ENCODE measurements around the gene CHST9. TPM values are rescaled to one million over a fixed set of nuclear protein-coding genes. Genes with fewer than 3 reads are reported as not detected.

Gene CHST9
- total RNA-seq, 1 experiment from 2014 or later = 3.5 TPM

DNA sequence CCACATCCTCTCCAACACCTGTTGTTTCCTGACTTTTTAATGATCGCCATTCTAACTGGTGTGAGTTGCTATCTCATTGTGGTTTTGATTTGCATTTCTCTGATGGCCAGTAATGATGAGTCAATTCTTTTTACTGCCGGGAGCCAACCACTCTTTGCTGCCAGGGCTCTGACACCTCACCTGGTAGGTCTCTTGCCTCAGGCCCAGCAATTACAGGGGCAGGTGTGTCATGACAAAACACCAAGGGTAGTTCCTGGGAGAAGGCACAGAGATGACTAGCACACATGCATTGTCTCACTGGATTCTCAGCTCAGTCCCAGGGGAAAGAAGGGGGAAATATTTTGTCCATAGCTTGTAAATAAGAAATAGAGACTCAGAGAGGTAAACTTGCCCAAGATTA is 122.3 kb downstream of the CHST9 start:
- Histone ChIP-seq H2AK5ac (ENCODE audit: insufficient read length, low read length) (no peak overlapping the region), H3K27me3 (ENCODE audit: insufficient read depth, low read length) (no peaks in the 10 kb centered on the region), H2BK5ac (ENCODE audit: insufficient read length, low read length) (no peak overlapping the region), H3K79me2 (ENCODE audit: insufficient read depth, low read length) (no peaks in the 10 kb centered on the region), H3T11ph (ENCODE audit: low read length) (no peak overlapping the region), H4K8ac (replicated peaks; ENCODE audit: insufficient read length, low read depth, low read length) (no peak overlapping the region), H4K5ac (ENCODE audit: insufficient read length, low read depth, low read length) (no peak overlapping the region), H2BK12ac (ENCODE audit: insufficient read length, low read depth, low read length) (no peak overlapping the region), H3K18ac (ENCODE audit: insufficient read length, low read depth, low read length) (no peak overlapping the region), H2AFZ (ENCODE audit: low read length) (no peak overlapping the region), H3K4ac (ENCODE audit: low read depth, low read length) (no peak overlapping the region), H3K23me2 (ENCODE audit: insufficient read length, low read depth, low read length, poor library complexity, severe bottlenecking) (no peaks in the 10 kb centered on the region), H2BK20ac (ENCODE audit: low read depth, low read length, poor library complexity, severe bottlenecking) (no peak overlapping the region), H3K79me1 (ENCODE audit: insufficient read depth, low read depth, low read length, poor library complexity, severe bottlenecking) (no peaks in the 10 kb centered on the region), H3K4me2 (ENCODE audit: insufficient read depth, insufficient read length, low read length) (no peak overlapping the region), H3K23ac (ENCODE audit: insufficient read length, low read depth, low read length) (no peak overlapping the region), H3K9me3 (ENCODE audit: control insufficient read depth, low read depth, low read length) (no peaks in the 10 kb centered on the region), H3K56ac (ENCODE audit: insufficient read length, low read depth, low read length) (no peak overlapping the region), H4K20me1 (ENCODE audit: control insufficient read depth, insufficient read depth, insufficient read length) (no peaks in the 10 kb centered on the region), H3K27ac (ENCODE audit: insufficient read length, low read depth, low read length) (no peak overlapping the region), H2BK15ac (ENCODE audit: low read depth, low read length) (no peak overlapping the region), H2BK120ac (ENCODE audit: low read depth, low read length, poor library complexity, severe bottlenecking) (no peak overlapping the region), H3K14ac (ENCODE audit: insufficient read depth, low read length) (no peak overlapping the region), H4K91ac (ENCODE audit: insufficient read length, low read depth, low read length) (no peak overlapping the region), H3K4me1 (ENCODE audit: insufficient read depth, low read length) (no peaks in the 10 kb centered on the region), H3K9ac (ENCODE audit: extremely low read depth, insufficient read length, low read length) (no peak overlapping the region)
- no peak for DNase-seq
- Mint-ChIP-seq H3K27ac (no peak overlapping the region), H3K4me1 (peaks cover 5 to 8% of the 10 kb centered on the region in 2 experiments), H3K9me3 (peaks cover 0 to 3% of the 10 kb centered on the region in 2 experiments; a peak in 2 of 5 replicates), H3K36me3 (ENCODE audit: insufficient read depth in 1 of 3, low read depth in 3 of 3) (peaks cover 0 to 5% (median 1%) of the 10 kb centered on the region in 3 experiments; a peak in 2 of 7 replicates), H3K4me3 (no peak overlapping the region), H3K27me3 (ENCODE audit: low read depth) (no peaks in the 10 kb centered on the region)
- no CpG with 5 or more reads among the region's 2 CpGs for WGBS (ENCODE audit: extremely low coverage, insufficient read length, low lambda C conversion rate)
- TF ChIP-seq, protein P1, sequence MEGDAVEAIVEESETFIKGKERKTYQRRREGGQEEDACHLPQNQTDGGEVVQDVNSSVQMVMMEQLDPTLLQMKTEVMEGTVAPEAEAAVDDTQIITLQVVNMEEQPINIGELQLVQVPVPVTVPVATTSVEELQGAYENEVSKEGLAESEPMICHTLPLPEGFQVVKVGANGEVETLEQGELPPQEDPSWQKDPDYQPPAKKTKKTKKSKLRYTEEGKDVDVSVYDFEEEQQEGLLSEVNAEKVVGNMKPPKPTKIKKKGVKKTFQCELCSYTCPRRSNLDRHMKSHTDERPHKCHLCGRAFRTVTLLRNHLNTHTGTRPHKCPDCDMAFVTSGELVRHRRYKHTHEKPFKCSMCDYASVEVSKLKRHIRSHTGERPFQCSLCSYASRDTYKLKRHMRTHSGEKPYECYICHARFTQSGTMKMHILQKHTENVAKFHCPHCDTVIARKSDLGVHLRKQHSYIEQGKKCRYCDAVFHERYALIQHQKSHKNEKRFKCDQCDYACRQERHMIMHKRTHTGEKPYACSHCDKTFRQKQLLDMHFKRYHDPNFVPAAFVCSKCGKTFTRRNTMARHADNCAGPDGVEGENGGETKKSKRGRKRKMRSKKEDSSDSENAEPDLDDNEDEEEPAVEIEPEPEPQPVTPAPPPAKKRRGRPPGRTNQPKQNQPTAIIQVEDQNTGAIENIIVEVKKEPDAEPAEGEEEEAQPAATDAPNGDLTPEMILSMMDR (conservative IDR thresholded peaks at IDR 0.05) = no peak

Measured in H9 (cell line).